ENCODE data around the gene ELP4.

The ELP4 gene

DNA sequence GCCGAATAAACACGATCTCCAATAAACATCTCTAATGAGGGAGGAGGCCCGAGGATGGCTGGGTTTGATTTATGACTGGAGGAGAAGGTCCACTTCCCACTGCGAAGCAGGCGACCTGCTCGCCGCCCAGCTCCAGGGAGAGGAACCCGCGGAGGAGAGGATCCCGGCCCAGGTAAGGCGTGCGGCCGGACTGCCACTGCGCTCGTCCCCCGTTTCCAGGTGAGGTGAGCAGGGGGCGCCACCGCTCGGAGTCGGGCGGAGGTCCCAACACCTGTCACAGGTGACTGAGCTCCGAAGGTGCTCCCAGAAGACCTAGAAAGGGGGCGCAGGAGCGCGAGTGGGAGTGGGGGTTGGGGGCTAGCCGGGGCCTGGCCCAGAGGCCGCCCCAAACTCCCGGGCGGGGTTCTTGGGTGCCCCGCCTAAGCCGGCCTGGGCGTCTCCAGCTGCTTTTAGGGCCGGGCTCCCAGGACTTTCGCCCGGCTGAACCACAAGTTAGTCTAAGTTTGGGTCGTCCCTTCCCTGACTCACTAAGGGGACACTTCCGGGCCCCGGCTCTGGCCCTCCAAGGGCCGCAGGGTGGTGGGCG, 307.0 kb downstream of the ELP4 start:
- no peak overlapping the region for H3K27ac ChIP-seq
- TF ChIP-seq, protein P1, sequence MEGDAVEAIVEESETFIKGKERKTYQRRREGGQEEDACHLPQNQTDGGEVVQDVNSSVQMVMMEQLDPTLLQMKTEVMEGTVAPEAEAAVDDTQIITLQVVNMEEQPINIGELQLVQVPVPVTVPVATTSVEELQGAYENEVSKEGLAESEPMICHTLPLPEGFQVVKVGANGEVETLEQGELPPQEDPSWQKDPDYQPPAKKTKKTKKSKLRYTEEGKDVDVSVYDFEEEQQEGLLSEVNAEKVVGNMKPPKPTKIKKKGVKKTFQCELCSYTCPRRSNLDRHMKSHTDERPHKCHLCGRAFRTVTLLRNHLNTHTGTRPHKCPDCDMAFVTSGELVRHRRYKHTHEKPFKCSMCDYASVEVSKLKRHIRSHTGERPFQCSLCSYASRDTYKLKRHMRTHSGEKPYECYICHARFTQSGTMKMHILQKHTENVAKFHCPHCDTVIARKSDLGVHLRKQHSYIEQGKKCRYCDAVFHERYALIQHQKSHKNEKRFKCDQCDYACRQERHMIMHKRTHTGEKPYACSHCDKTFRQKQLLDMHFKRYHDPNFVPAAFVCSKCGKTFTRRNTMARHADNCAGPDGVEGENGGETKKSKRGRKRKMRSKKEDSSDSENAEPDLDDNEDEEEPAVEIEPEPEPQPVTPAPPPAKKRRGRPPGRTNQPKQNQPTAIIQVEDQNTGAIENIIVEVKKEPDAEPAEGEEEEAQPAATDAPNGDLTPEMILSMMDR (conservative IDR thresholded peaks at IDR 0.05) = no peak
- no peak for TF ChIP-seq ZFX (IDR thresholded peaks at IDR 0.05)

DNA sequence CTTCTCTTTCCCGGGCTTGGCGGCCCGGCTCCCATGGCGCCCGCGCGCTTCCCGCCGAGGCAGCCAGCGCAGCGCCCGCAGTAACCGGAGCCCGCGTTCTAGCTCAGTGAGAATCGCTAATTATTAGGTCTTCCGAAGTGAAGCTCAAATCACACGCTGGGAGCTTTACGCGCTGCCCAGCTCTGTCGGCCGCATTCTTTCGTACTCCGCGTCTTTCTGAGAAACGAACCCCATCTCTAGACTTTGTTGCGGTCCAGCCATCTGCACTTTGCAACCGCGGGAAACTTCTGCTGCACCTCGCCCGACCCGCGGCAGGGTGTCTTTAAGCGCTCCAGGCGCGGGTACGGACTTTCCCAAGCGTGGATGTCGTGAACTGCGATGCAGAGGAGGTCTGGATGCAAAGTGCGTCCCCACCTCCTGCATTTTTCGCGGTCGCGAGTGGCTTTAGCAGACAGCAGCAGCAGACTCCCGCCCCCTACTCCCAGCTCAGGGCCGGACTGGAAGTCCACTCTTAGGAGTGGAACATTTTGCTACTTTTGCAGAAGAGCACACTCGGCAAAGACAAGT, 307.6 kb downstream of the ELP4 start:
- H3K27ac ChIP-seq = no peak overlapping the region
- TF ChIP-seq, protein P1 (conservative IDR thresholded peaks at IDR 0.05) = no peak
- no peak for TF ChIP-seq ZFX (IDR thresholded peaks at IDR 0.05)

DNA sequence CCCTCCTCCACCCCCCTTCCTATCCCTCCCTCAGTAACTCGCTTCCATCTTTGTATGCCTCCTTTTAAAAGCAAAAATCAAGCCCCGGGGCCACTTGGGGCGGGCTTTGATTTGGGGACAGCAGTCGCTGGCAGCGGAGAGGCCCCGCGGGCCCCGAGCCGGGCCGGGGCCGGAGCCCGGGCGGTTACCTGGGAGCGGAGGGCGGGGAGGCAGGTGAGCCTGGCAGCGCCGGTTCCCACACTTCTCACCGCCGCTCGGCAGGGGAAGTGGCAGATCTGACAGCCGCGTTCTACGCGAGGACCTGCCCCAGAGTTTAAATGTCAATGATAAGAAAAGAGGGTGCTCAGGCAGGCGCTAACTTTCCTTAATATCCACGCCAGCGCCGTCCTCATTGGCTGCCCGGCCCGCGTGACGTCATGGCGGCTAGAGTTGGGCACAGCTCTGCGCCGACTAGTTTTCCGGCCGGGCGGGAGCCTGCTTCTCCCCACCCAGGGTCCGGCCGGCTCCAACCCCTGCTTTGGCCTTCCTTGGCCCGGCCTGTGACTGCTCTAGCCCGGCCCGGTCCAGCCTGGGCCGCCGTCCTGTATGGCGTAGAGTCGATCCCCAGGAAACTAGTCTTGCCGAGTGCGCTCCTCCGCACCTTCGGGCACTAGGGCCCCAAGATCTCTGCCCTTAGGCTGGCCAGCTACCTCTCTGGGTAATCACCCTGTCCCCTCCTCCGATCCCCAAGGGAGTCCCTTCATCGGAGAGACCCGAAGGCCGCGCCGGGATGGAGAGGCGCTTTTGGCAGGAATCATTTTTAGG, 308.3 kb downstream of the ELP4 start:
- no peak overlapping the region for H3K27ac ChIP-seq
- TF ChIP-seq ZFX (IDR thresholded peaks at IDR 0.05) = no peak
- TF ChIP-seq, protein P1 (conservative IDR thresholded peaks at IDR 0.05) = no peak

DNA sequence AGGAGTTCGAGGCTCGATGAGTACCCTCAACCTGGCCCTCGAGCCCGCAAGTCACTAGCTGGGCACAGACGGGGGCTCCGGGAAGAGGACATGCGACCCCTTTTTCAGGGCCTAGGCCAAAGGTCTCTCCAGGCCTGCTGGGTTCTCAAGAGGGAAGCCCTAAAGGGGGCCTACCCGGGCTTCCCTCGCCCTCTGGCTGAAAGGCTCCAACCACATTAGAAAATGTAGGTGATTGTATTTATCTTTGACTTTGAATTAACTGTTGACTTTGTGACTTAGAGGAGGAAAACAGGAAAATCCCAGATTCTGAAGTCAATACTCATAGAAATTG, 308.8 kb downstream of the ELP4 start:
- no peak overlapping the region for H3K27ac ChIP-seq
- TF ChIP-seq, protein P1 (conservative IDR thresholded peaks at IDR 0.05) = no peak
- TF ChIP-seq ZFX (IDR thresholded peaks at IDR 0.05) = no peak

DNA sequence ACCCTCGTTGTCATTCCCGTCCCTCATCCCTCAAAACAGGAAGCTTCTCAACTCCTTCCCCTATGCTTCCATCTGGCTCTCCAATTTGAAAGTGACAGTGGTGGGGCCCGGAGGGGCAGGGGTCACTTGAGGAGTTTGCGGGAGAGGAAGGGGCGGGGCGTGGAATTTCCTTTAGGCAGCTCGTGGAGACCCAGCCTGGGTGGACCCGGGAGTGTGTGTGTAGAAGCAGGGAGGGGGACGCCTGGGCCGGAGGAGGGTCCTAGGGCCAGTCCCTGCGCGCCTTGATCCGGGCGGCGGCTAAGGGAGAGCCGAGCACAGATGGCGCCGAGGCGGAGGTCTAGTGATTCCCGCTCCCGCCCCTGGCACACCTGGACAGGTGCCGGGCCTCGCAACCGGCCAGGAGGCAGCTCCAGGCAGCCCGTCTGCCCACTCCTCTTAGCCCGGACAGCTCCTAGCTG, 309.3 kb downstream of the ELP4 start:
- no peak for TF ChIP-seq ZFX (IDR thresholded peaks at IDR 0.05)
- TF ChIP-seq, protein P1 (conservative IDR thresholded peaks at IDR 0.05) = no peak
- no peak overlapping the region for H3K27ac ChIP-seq

DNA sequence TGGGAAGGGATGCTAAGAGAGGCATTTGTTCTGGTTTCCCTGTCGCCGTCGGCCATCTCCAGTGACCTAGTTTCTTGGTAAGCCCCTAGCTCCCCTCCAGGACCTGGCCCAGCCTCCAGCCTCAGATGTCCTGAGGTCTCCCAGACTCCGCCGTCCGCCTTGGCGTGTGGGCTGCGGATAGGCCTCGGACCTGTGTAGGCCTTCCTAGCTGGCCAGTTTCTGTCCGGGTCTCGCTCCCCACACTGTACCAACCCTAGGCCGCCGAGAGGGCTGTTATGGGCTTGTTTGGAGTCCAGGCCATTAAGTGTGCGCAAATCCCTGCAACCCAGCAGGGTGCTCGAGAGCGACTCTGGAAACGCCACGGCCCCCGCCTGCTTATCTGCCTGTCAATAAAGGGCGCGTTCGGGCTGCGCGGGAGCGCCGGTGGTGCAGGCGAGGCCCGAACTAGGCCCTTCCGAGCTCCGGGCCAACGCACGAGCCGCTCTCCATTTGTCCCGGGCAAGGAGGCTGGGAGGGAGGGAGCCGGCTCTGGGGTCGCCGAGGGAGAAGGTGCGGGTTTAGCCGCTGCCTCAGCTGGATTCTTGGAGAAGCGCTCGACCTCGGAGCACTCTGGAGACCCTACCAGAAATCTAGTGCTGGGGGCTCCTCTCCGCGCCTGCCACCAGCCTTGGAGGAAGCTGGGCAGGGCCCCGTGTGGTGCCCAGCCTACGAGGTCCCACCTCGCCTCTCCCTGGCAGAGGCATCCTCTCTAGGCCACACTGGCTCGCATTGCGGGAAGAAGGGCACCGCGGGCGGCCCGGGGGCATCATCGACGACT, 310.3 kb downstream of the ELP4 start:
- no peak overlapping the region for H3K27ac ChIP-seq

More for the DNA sequence above, 310.3 kb downstream of the ELP4 start:
- TF ChIP-seq, protein P1 (conservative IDR thresholded peaks at IDR 0.05) = no peak
